Vagina (tissue), 2 donors: ENCODE results near the gene EFCC1. TPM values are rescaled to one million over a fixed set of nuclear protein-coding genes. Genes with fewer than 3 reads are reported as not detected.

Experiments
- DNase-seq, 2 donors: peaks; one replicate each; pipeline ENCODE4 v3.0.0-alpha.2; 2017; ENCODE audit errors: extremely low spot score in 2 of 2
- H3K27ac ChIP-seq: fragments of 200-600 bp; sonication (generic); one replicate; pipeline ENCODE4 v1.5.1; 2019
- H3K27me3 ChIP-seq: fragments of 200-600 bp; sonication (generic); one replicate; pipeline ENCODE4 v1.5.1; 2019
- H3K36me3 ChIP-seq, 2 donors: fragments of 200-600 bp; sonication (generic); one replicate each; pipeline ENCODE4 v1.5.1; 2017 to 2019
- H3K4me1 ChIP-seq: fragments of 200-600 bp; sonication (generic); one replicate; pipeline ENCODE4 v1.5.1; 2019
- H3K4me3 ChIP-seq, 2 donors: fragments of 200-600 bp; sonication (generic); 1 replicate in 1 of 2; 2 replicates in 1 of 2; pipeline ENCODE4 v1.5.1; 2016 to 2019
- H3K9me3 ChIP-seq: fragments of 200-600 bp; sonication (generic); one replicate; pipeline ENCODE4 v1.5.1; 2019
- POLR2A ChIP-seq, 2 donors: fragments of 450-650 bp; IDR thresholded peaks; one replicate each; pipeline ENCODE4 v1.6.1; 2017; ENCODE audit warnings: antibody characterized with exemption in 2 of 2, mild to moderate bottlenecking in 2 of 2, moderate library complexity in 2 of 2
- POLR2AphosphoS5 ChIP-seq, 2 donors: sonication (generic); formaldehyde crosslinking; IDR thresholded peaks; one replicate each; pipeline ENCODE4 v1.9.0; 2017; ENCODE audit warnings: antibody characterized with exemption in 2 of 2, mild to moderate bottlenecking in 2 of 2, low read depth in 1 of 2; ENCODE audit not compliant: insufficient read depth in 1 of 2
- intact Hi-C: fragments of 100-400 bp; cut with DNase I; formaldehyde crosslinking; loops from one replicate; pipeline ENCODE4 v1.15.1; 2023
- total RNA-seq: library from RNA; depleted of rRNA; stranded (reverse); fragments of >200 nt; gene quantifications from one replicate; pipeline ENCODE4 v1.2.3, GENCODE V29; 2016
- TF ChIP-seq, protein P1 (sequence below), 3 experiments: fragments of 450-650 bp in 2 of 3; fragments of 200-600 bp in 1 of 3; sonication (generic) in 1 of 3; IDR thresholded peaks; one replicate each; pipeline ENCODE4 v1.5.1; 2017 to 2019; ENCODE audit warnings: antibody characterized with exemption in 3 of 3, mild to moderate bottlenecking in 2 of 3, moderate library complexity in 2 of 3

The EFCC1 gene
- total RNA-seq, 1 donor from 2014 or later = 3.7 TPM

DNA sequence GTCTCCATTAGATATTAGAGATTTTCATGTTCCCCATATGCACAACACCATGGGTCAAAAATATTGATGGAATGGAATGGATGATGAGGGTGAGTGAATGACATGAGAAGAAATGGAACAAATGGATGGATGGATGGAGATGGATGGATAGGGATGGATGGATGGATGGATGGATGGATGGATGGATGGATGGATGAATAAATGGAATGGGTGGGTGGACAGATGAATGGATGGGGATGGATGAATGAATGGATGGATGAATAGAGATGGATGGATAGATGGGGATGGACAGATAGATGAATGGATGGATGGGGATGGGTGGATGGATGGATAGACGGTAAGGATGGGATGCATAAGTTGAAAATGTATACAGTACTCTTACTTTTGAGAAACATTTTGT, 25.8 kb upstream of the EFCC1 start:
- intact Hi-C loops = loop anchor here (10.0 kb wide), 1 partner anchor 270 kb away; the partner anchor contains the start of gene COPG1
- H3K4me3 ChIP-seq = no peak overlapping the region
- H3K4me1 ChIP-seq = no peaks in the 10 kb centered on the region
- no peaks in the 10 kb centered on the region for H3K9me3 ChIP-seq
- no peak for DNase-seq
- TF ChIP-seq, protein P1, sequence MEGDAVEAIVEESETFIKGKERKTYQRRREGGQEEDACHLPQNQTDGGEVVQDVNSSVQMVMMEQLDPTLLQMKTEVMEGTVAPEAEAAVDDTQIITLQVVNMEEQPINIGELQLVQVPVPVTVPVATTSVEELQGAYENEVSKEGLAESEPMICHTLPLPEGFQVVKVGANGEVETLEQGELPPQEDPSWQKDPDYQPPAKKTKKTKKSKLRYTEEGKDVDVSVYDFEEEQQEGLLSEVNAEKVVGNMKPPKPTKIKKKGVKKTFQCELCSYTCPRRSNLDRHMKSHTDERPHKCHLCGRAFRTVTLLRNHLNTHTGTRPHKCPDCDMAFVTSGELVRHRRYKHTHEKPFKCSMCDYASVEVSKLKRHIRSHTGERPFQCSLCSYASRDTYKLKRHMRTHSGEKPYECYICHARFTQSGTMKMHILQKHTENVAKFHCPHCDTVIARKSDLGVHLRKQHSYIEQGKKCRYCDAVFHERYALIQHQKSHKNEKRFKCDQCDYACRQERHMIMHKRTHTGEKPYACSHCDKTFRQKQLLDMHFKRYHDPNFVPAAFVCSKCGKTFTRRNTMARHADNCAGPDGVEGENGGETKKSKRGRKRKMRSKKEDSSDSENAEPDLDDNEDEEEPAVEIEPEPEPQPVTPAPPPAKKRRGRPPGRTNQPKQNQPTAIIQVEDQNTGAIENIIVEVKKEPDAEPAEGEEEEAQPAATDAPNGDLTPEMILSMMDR (IDR thresholded peaks at IDR 0.05) = no peak
- no peak for TF ChIP-seq POLR2AphosphoS5 (IDR thresholded peaks at IDR 0.05; ENCODE audit: insufficient read depth in 1 of 2, low read depth in 1 of 2)
- TF ChIP-seq POLR2A (IDR thresholded peaks at IDR 0.05) = no peak
- H3K27me3 ChIP-seq = no peaks in the 10 kb centered on the region
- H3K27ac ChIP-seq = no peak overlapping the region
- no peaks in the 10 kb centered on the region for H3K36me3 ChIP-seq

DNA sequence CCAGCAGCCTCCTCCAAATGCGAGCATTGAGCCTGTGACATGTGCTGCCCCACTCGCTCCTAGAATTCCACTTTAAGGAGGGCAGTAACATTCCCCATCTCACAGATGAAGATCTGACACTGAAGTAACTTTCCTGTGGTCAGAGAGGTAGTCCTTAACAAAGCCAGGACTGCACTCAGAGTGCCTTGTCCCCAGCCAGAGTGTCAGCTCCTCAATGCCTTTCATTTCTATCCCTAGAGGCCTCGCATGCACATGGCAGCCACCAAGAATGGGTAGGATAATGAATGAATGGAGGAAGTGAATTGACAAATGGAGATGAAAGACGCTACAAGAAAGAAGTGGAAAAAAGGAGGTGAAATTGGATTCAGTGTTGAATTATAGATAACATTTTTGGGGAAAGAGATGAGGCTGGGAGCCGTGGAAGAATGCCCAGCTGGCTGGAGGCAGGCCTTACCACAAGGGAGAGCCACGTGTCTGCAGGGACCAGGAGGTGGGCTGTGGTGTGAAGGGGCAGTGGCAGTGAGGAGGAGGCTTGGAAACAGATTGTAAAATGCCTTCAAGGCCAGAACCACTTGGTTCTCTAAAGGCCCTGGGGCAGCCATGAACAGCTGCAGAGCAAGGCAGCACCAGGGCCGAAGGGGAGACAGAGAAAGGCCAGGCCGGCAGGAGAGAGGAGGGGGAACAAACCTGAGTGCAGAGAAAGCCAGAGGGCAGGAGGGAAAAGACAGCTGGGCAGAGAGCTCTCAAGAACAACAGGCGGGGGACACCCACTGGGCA, 17.6 kb upstream of the EFCC1 start:
- Histone ChIP-seq H3K4me3 (no peak overlapping the region), H3K4me1 (no peaks in the 10 kb centered on the region), H3K27me3 (no peaks in the 10 kb centered on the region), H3K36me3 (no peaks in the 10 kb centered on the region), H3K9me3 (no peaks in the 10 kb centered on the region), H3K27ac (no peak overlapping the region)
- TF ChIP-seq POLR2AphosphoS5 (IDR thresholded peaks at IDR 0.05; ENCODE audit: insufficient read depth in 1 of 2, low read depth in 1 of 2) (no peak), POLR2A (IDR thresholded peaks at IDR 0.05) (no peak)
- TF ChIP-seq, protein P1 (IDR thresholded peaks at IDR 0.05) = no peak
- intact Hi-C loops = no loop called here
- DNase-seq = no peak

DNA sequence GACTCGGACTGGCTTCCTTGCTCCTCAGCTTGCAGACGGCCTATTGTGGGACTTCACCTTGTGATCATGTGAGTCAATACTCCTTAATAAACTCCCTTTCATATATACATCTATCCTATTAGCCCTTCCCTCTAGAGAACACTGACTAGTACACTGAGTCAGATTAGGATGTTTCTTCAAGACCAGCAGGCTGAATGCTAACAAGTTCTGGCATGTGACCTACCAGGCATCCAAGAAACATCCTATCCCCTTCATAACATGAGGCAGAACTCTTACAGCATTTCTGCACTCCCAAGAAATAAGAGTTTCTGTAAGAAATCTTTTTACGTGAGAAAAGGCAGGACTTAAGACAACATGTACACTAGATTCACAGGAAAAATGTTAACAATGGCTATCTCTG, 16.5 kb upstream of the EFCC1 start:
- Histone ChIP-seq H3K36me3 (no peaks in the 10 kb centered on the region), H3K27me3 (no peaks in the 10 kb centered on the region), H3K4me1 (no peaks in the 10 kb centered on the region), H3K27ac (no peak overlapping the region), H3K4me3 (no peak overlapping the region), H3K9me3 (no peaks in the 10 kb centered on the region)
- DNase-seq = no peak
- TF ChIP-seq POLR2AphosphoS5 (IDR thresholded peaks at IDR 0.05; ENCODE audit: insufficient read depth in 1 of 2, low read depth in 1 of 2) = no peak
- no peak for TF ChIP-seq POLR2A (IDR thresholded peaks at IDR 0.05)
- TF ChIP-seq, protein P1 (IDR thresholded peaks at IDR 0.05) = no peak
- intact Hi-C loops = no loop called here

DNA sequence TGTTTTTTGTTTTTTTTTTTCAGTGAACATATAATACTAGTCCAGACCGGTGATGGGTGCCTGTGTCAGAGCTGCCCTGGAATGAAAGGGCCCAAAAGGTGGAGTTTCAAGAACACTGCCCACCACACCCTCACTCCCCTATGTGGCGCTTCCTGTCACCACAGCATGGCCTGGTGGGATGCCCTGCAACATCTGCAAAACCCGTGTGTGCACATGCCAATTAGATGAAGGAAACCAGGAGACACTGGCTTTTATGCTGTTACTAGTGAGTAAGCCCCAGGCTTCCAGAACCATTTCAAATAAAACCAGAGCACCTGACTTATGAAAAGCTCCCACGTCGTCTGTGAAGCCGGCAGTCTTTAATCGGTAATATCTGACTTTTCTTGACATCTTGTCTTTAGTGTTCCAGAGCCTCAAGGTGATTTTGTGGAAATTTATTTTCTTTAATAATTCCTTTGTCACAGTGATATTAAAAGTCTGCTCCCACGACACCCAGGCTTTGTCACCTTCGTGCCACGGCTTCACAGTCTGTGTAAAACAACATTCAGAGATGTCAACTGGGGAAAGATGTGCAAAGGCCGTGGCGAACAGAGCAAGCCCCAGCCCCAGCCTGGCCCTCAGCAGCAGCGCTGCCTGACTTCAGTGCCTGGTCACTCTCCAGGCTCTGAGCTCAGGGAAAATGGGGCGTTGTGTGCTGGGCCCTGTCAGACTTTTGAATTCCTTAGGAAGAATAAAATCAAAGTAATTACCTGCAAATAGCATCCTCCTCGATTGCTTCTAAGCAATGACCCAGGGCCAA, 13.6 kb upstream of the EFCC1 start:
- TF ChIP-seq POLR2AphosphoS5 (IDR thresholded peaks at IDR 0.05; ENCODE audit: insufficient read depth in 1 of 2, low read depth in 1 of 2) (no peak), POLR2A (IDR thresholded peaks at IDR 0.05) (no peak)
- TF ChIP-seq, protein P1 (IDR thresholded peaks at IDR 0.05) = no peak
- no peaks in the 10 kb centered on the region for H3K36me3 ChIP-seq
- H3K4me3 ChIP-seq = no peak overlapping the region
- no peaks in the 10 kb centered on the region for H3K27me3 ChIP-seq
- H3K9me3 ChIP-seq = no peaks in the 10 kb centered on the region
- intact Hi-C loops = no loop called here
- DNase-seq = no peak
- no peak overlapping the region for H3K27ac ChIP-seq
- no peaks in the 10 kb centered on the region for H3K4me1 ChIP-seq
